GM13977 (cell line): ENCODE measurements around the gene STIM1.

ENCODE experiments used
- DNase-seq: peaks from one replicate; pipeline ENCODE4 v3.0.0; 2012; ENCODE audit warnings: low spot score
- in situ Hi-C: fragments of 300-500 bp; cut with MboI; formaldehyde crosslinking; loops from one replicate; pipeline ENCODE4 v1.12.0; 2022; ENCODE audit warnings: low sequenced_read_pairs, low pct_unique_long_range_greater_than_20kb, mixed read lengths, inconsistent platforms; ENCODE audit not compliant: unreplicated experiment
- TF ChIP-seq, protein P1 (sequence below): IDR thresholded peaks from 2 replicates; pipeline ENCODE4 v1.5.1; 2012; ENCODE audit warnings: mild to moderate bottlenecking, control low read depth; ENCODE audit not compliant: insufficient read depth; ENCODE audit errors: extremely low read depth, missing control alignments

The STIM1 gene

DNA sequence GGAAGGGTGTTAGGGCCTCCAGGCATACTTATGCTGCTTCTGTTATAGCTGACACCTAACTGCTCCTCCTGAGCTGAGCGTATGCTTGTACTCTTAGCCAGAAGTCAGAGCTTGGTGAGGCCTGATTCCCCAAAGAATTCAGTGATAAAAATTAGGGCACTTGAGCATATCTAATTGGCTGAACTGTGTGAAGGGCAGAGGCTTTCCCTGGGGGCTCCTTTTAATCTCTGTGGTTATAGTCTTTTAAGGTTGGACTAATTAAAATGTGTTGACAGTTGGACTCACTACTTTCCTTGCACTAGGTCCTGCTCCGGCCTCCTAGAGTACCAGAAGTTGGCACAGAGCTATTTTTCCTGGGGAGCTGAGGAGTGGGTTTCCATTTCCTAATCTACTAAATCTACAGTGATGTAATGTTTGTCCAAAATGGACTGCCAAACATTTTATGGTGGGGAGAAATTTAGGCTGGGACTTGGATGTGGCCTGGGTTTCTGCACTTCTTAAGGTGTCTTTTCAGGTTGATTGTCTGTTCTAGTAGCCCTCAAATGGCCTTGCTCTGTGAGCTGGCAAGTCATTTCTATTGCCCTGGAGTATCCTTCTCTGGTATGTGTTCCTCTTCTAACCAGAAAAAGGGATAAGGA, 18.4 kb downstream of the STIM1 start:
- in situ Hi-C loops = no loop called here
- no peak for DNase-seq
- TF ChIP-seq, protein P1, sequence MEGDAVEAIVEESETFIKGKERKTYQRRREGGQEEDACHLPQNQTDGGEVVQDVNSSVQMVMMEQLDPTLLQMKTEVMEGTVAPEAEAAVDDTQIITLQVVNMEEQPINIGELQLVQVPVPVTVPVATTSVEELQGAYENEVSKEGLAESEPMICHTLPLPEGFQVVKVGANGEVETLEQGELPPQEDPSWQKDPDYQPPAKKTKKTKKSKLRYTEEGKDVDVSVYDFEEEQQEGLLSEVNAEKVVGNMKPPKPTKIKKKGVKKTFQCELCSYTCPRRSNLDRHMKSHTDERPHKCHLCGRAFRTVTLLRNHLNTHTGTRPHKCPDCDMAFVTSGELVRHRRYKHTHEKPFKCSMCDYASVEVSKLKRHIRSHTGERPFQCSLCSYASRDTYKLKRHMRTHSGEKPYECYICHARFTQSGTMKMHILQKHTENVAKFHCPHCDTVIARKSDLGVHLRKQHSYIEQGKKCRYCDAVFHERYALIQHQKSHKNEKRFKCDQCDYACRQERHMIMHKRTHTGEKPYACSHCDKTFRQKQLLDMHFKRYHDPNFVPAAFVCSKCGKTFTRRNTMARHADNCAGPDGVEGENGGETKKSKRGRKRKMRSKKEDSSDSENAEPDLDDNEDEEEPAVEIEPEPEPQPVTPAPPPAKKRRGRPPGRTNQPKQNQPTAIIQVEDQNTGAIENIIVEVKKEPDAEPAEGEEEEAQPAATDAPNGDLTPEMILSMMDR = no peak

DNA sequence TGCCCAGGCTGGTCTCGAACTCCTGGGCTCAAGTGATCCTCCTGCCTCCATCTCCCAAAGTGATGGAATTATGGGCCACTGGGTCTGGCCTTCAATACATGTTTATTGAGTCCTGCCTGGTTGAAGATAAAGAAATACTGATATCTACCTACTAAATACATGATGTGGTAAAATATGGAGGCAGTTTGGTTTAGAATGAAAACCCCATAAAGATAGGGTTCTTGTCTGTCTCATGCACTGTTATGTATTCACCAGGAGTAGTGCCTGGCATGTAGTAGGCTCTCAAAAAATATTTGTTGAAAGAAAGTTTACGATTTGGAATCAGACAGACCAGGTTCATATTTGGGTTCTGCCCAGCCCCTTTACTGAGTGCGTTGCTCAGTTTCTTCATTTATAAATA, 21.1 kb downstream of the STIM1 start:
- TF ChIP-seq, protein P1 = no peak
- no peak for DNase-seq
- in situ Hi-C loops = no loop called here

DNA sequence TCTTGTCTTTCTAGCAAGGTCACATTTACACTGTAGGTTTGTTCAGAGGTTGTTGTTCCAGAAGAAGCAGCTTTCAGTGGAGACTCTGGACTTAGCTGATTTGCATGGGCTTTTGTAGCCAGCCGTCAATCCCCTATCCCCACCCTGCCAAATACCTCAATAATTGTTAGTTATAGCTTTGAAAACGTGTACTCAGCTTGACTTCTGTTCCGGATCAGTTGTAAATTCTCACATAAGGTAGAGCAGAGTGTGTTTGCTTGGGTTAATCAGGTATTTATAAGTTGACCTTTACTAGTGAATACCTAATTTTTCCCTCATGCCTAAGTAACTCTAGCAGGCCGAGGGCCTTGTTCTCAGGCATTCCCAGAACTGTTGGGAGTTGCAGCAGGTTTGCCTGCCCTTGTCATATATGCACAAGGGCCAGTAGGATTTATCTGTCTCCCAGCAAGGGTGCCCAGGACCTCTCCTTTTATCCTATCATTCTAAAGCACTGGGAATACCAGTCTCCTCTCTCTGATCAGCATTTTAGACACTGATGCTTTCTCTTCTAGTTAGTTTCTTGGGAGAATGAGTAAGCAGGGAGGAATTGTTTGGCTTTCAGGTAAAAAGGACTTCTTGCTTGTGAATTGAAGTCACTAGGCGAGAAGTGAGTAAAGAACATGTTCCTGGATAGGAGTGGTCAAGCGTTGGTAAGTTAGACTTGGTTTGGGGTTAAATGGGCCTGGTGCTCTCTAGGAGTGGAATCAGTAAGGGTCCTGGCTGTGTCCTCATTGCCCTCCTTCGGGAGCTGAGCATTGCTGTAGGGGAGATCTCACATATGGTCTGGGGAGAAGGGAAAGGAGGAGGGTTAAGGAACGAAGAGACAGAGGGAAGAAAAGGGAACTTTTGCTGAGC, 22.1 kb downstream of the STIM1 start:
- no peak for DNase-seq
- in situ Hi-C loops = no loop called here
- TF ChIP-seq, protein P1 = no peak

DNA sequence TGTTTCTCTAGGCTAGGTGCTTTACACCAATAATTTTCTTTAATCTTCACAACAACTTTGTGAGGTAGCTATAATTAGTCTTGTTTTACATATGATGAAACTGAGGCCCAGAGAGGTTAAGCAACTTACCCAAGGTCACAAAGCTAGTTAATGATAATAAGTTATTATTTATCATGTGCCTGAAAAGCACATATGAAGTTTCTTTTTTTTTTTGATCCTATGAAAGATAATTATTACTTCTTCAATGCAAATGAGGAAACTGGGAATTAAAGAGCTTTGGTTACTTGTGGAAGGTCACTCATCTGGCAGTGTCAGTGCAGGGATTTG, 22.8 kb downstream of the STIM1 start:
- TF ChIP-seq, protein P1 = no peak
- in situ Hi-C loops = no loop called here
- DNase-seq = no peak

DNA sequence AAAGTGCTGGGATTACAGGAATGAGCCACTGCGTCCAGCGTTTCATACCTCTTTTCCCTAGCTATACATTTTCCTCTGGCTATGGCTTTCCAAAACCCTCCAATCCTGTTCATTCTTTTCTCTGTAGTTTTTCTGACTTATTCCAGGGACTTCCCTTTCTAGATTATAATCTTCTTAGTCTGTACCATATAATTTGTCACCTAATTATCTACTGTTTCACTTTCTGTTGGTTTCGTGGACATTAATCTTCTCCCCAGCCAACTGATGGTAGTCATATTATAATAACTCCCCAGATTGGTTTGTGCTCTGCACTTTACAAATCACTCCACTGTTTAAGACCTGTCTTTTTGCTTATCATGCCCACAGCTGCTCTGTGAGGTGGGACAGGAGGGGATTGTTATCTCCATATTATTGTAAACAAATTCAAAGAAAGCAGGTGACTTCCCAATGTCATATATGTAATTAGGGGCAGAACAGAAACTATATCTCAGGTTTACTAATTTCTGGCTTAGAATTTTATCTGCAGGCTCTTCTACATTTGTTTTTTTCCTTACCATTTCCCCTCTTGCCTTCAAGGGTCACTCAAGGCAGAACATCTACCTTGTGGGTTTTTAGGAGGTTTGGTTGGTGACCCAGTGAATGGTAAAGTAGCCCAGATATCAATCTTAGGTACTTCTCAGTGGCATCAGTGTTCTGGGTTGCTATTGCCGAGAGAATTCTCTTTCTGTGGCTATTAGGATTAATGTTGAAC, 23.9 kb downstream of the STIM1 start:
- DNase-seq = no peak
- in situ Hi-C loops = no loop called here
- TF ChIP-seq, protein P1 = no peak

DNA sequence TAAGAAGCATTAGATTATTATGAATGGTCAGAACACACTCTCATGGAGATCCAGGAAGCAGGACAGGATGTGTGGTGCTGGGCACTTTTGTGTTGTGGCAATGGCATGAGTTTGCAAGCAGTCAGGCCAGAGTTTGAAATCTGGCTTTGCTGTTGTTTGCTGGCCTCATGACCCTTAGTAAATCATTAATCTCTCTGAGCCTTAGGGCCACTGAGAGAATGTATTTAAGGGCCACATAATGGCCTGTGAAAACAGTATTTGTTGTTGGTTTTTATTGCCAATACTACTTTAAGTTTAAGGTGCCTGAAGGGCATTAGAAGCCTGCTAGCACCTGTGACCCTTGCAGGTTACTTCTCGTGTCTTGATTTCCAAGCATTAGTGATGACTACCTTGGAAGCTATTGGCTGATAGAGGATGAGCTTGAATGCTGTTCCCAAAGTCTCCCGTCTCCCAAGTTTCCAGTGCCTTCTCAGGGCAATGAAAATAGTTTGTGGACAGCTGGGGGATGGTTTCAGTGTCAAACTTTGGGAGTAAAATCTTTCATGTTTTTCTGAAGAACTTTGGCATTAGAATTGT, 24.6 kb downstream of the STIM1 start:
- no peak for DNase-seq
- in situ Hi-C loops = no loop called here
- TF ChIP-seq, protein P1 = no peak
